Hematopoietic multipotent progenitor cell treated with erythropoietin and hydrocortisone succinate and interleukin-3 and kit ligand, for 15 days (in vitro differentiated cells): ENCODE results near the gene CPM.

Experiments
- DNase-seq: peaks from one replicate; pipeline ENCODE4 v3.0.0-alpha.2; 2015; ENCODE audit warnings: low spot score

CPM gene

DNA sequence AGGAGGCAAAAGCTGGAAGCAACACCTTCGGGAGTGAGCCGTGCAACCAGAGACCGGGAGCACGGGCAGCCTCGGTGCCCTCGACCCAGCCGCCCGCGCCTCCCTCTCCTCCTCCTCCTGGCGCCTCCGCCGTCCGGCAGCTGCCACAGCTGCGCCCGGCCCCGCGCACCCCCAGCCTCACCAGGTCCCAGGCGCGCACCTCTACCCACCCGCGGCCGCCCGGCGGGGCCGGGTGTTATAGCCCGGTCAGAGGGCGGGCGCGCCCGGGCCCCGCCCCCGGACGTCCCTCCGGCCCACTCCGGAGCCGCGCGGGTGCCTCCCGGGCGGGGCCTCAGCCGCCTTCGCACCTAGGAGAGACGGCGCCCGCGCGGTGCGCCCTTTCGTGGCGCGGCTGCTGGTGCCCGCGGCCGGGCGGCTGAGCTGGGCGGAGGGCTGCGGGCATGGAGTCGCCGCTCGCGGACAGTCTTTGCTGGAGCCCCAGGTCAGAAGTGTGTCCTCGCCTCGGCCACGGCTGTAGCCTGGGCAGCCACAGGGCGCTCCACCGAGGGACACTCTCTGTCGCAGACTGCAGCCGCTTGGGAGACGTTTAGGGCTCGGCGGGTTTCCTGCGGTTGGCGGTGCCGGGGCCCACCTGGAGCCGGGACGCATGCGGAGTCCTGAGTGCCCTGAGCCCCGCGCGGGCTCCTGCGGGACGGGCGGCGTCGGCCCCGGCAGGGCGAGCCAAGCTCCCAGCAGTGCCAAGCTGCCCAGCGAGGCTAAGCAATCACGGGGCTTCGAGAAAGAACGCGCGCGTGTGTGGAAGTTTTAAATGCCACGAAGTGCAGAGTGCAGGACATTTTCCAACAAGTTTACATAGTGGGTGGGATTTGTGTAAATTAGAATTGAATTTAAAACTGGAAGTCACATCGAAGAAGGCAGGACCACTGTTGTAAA lies at the start of gene CPM:
CPM (minus strand) TSS at position 211 of the 933 bp plus-strand sequence. CDS start 334 bp downstream, outside the sequence.
- no peak for DNase-seq

- DNase-seq, result no peak
Measured at GRCh38 chr12:68981516-68981915, 48.5 kb upstream of the CPM start.

- DNase-seq, result no peak
Measured at GRCh38 chr12:68980476-68981212, 47.7 kb upstream of the CPM start.

- DNase-seq, result no peak
Measured at GRCh38 chr12:68978678-68979077, 45.7 kb upstream of the CPM start.

GRCh38 chr12:68977909-68978610 lies 45.1 kb upstream of the CPM start:
- DNase-seq, result no peak

DNA sequence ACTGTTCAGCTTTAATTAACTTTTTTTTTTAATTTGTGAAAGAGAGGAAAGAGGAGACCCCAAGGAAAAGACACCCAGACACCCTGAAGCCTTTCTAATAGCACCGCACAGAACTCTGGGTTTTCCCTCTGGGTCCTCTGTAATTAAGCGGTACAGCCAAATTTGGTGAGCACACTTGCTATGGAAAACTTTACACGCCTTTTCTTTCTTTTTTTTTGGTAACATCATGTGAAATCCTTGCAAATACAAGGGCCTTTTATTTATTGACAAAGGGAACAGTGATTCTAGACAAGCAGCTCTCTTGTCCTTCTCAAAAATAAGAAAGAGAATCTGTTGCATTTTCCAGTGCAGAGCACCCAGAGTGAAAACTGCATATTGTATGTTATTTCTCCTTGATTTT lies 44.4 kb upstream of the CPM start:
- DNase-seq, result no peak

GRCh38 chr12:68976395-68976841 lies 43.4 kb upstream of the CPM start:
- DNase-seq, result no peak

- no peak for DNase-seq
Measured at GRCh38 chr12:68975811-68976210, 42.8 kb upstream of the CPM start.

- DNase-seq, result no peak
Measured at GRCh38 chr12:68972595-68972994, 39.6 kb upstream of the CPM start.

- no peak for DNase-seq
Measured at GRCh38 chr12:68971404-68971803, 38.4 kb upstream of the CPM start.

DNA sequence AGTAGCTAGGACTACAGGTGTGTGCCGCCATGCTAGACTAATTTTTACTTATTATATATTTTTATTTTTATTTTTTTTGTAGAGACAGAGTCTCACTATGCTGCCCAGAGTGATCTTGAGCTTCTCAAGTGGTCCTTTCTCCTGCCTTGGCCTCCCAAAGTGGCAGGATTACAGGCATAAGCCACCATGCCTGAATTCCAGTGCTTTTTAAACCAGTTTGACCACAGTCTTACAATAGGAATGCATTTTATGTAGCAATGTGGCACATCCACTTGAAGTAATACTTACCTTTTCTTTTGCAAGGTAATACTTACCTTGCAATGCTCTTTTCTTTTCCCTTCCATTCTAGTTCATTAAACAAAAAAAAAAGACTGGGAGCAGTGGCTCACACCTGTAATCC lies 38.0 kb upstream of the CPM start:
- no peak for DNase-seq

GRCh38 chr12:68970306-68970705 lies 37.3 kb upstream of the CPM start:
- DNase-seq, result no peak

- DNase-seq, result no peak
Measured at GRCh38 chr12:68967046-68967445, 34.1 kb upstream of the CPM start.

GRCh38 chr12:68963856-68964745 lies 31.1 kb upstream of the CPM start:
- no peak for DNase-seq

DNA sequence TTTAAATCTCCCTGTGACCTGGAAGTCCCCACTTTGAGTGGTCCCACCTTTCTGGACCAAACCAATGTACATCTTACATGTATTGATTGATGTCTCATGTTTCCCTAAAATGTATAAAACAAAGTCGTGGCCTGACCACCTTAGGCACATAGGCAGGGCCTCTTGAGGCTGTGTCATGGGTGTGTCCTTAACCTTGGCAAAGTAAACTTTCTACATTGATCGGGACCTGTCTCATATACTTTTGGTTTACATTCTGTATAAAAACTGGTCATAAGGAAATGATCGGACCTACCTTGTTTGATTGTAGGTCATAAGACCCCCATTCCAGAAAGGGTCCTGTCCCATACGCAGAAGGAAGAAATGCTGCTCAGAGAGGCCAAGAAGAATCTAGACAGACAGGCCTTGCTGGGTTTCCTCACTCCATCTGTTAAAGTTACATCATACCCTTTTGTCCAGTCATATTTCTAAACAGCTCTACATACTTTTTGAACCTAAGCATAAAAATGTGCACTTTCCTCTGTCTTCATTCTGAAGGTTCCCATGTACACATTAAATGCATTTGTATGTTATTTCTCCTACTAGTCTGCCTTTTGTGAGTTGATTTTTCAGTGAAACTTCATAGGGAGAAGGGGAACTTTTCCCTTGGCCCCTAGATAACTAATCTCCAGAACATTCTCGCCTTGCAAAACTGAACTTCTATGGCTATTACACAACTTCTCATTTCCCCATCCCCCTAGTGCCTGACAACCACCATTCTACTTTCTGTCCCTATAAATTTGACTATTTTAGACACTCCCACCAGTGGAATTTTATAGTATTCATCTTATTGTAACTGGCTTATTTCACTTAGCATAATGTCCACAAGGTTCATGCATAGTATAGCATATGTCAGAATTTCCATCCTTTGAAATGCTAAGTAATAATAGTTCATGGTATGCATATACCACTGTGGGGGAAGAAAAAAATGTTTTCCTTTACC lies 30.2 kb upstream of the CPM start:
- DNase-seq, result no peak

GRCh38 chr12:68959891-68960464 lies 27.0 kb upstream of the CPM start:
- DNase-seq, result no peak

GRCh38 chr12:68959143-68959858 lies 26.3 kb upstream of the CPM start:
- DNase-seq, result no peak

DNA sequence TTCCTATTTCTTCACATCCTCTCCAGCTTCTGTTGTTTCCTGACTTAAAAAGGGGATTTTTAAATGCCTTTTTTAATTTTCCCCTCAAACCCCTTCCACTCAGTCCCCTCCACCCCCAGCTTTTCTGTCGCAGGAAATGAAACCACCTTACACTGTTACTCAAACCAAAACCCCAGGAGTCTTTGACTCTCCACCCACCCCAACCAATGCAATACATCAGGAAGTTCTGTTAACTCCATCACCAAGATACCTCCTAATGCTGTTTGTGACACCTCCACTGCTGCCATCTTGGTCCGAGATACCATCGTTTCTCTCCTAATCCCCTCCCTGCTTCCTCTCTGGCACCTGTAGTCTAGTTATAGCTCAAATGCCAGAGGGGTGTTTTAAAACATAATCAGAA lies 25.4 kb upstream of the CPM start:
- DNase-seq, result no peak

DNA sequence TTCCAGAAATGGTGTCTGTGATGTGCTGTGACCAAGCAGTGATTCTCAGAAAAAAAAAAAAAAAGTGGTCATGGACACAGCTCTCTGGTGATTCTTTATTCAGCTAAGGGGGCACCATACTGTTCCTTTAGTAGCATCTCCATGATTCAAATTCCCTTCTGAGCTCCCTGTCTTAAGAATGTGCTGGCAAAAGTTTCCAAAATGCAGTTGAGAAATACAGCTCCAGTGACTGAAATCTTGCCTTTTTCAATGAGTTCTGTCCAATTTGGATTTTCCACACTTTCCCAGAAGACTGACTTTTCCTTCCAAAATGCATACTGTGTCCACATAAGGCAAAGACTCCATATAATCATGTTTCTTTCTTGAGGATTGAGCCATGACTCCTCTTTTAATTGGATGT lies 24.3 kb upstream of the CPM start:
- DNase-seq, result no peak
